Bronchial epithelial cell (primary cell): ENCODE data around the gene GRAMD1C. TPM values are rescaled to one million over a fixed set of nuclear protein-coding genes. Genes with fewer than 3 reads are reported as not detected.

Source experiments
- DNase-seq: peaks from one replicate; pipeline ENCODE4 v3.0.0-alpha.2; 2010; ENCODE audit warnings: low read depth
- FAIRE-seq: peaks from 2 replicates; lab custom pipeline; 2011; peaks lifted over from hg19 to GRCh38; lab: Jason Lieb, UNC
- H3K27me3 ChIP-seq: 2 replicates; pipeline ENCODE4 v1.5.1; 2011; ENCODE audit warnings: low read length; ENCODE audit not compliant: control insufficient read depth, insufficient read depth
- H3K36me3 ChIP-seq: 2 replicates; pipeline ENCODE4 v1.5.1; 2011; ENCODE audit warnings: low read length; ENCODE audit not compliant: control insufficient read depth, insufficient read depth
- H3K4me3 ChIP-seq: 2 replicates; pipeline ENCODE4 v1.5.1; 2011; ENCODE audit warnings: mild to moderate bottlenecking, low read depth, low read length, control low read depth
- total RNA-seq: library from RNA; depleted of rRNA; stranded (reverse); fragments of >200 nt; gene quantifications from 2 replicates; pipeline ENCODE4 v1.2.1, GENCODE V29; 2014
- TF ChIP-seq, protein P1 (sequence below): IDR thresholded peaks from 2 replicates; pipeline ENCODE4 v1.5.1; 2011; ENCODE audit warnings: mild to moderate bottlenecking, moderate library complexity, low read length, control low read depth, inconsistent platforms; ENCODE audit not compliant: insufficient read depth, severe bottlenecking

GRAMD1C gene
- total RNA-seq = 1.1 and 1.3 TPM in 2 replicates

DNA sequence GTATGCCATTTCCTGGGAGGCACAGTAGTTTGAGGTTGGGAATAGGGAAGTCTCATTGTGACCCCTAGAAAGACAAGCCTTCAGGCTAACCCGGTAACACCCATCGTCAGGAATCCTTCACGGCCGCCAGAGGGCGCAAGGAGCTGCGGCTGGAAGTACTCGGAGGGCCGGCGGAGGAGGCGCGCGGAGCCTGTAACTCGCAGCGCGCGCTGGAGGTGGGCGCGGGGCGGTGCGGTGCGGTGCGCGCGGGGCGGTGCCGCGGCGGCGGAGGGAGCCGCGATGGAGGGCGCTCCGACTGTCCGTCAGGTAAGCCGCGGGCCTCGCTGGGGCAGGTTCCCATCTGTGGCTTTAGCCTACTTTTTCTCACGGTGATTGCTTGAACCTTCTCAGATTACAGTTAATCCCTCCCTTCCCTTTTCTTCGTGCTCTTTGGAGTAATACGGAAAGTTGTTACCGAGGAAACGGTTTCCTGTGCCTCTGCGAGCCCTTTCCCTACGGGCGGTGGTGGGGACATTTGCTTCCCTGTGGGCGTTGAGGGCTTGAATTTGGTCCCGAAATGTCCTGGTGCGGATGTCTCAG lies at the start of gene GRAMD1C:
Gene GRAMD1C (plus strand): TSS at position 158 of the 579 bp plus-strand sequence. CDS start 122 bp downstream, at position 280.
- Histone ChIP-seq H3K36me3 (no peaks in the 10 kb centered on the region), H3K4me3 (peak within 1 kb of the TSS; percentile 37), H3K27me3 (no peaks in the 10 kb centered on the region)
- no peak for FAIRE-seq
- TF ChIP-seq, protein P1, sequence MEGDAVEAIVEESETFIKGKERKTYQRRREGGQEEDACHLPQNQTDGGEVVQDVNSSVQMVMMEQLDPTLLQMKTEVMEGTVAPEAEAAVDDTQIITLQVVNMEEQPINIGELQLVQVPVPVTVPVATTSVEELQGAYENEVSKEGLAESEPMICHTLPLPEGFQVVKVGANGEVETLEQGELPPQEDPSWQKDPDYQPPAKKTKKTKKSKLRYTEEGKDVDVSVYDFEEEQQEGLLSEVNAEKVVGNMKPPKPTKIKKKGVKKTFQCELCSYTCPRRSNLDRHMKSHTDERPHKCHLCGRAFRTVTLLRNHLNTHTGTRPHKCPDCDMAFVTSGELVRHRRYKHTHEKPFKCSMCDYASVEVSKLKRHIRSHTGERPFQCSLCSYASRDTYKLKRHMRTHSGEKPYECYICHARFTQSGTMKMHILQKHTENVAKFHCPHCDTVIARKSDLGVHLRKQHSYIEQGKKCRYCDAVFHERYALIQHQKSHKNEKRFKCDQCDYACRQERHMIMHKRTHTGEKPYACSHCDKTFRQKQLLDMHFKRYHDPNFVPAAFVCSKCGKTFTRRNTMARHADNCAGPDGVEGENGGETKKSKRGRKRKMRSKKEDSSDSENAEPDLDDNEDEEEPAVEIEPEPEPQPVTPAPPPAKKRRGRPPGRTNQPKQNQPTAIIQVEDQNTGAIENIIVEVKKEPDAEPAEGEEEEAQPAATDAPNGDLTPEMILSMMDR = peak; percentile 93
- DNase-seq = peak; percentile 73

DNA sequence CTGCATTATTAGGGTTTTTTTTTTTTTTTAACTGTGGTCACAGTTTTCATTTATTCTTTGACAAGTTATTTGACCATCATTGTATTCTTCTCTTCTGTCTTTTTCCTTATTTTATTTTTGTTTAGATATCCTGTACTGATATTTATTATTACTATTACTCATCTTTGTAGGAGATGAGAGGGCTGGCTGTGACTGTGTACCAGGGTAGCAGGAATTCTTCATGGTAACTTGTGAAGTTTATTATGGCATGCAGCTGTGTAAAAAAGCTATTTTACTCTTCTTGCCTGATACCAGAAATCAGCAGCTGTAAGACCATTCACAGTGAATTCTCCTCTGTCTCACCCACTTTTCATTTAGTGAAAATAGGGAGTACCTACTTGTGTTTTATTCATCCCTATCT lies 47.2 kb upstream of the GRAMD1C start:
- no peaks in the 10 kb centered on the region for H3K27me3 ChIP-seq
- H3K4me3 ChIP-seq = no peak overlapping the region
- peaks cover 3% of the 10 kb centered on the region for H3K36me3 ChIP-seq
- FAIRE-seq (no peak), DNase-seq (no peak)
- TF ChIP-seq, protein P1 = no peak

DNA sequence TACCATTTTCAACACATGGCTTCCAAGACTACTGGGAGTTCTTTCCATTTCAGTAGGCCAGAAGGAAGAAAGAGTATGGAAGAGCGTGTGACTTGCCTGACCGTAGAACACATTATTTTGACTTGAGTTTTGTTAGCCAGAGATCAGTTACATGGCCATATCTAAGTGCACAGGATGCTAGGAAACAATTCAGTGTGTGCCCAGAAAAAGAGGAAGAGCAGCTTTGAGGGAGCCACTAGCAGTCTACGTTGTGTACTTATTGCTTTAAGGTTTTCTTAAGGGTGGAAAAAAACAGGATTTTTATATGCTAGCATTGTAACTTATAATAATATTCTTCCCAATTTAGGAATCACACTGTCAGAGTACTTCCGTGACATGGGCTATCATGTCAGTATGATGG lies 44.1 kb upstream of the GRAMD1C start:
- TF ChIP-seq, protein P1 = no peak
- DNase-seq = no peak
- Histone ChIP-seq H3K36me3 (peaks cover 2% of the 10 kb centered on the region), H3K4me3 (no peak overlapping the region), H3K27me3 (no peaks in the 10 kb centered on the region)
- no peak for FAIRE-seq

DNA sequence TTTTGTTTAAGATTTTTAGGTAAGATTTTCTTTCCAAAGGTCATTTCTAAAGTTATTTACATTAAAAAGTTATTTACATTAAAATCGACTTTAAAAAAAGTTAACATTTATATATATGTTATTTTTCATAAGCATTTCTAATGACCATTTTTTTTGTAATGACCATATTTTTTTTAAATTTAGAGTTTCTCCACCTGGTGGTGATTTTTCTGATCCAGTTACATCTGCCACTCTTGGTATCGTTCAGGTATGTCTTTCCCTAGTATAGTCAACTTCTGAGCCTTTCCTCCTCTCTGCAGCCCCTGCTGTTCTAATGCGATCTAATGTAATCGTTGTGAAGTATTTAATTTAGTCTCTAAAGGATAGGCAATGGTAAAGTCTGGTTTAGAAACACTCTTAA lies 42.9 kb upstream of the GRAMD1C start:
- no peak for FAIRE-seq
- Histone ChIP-seq H3K36me3 (peaks cover 2% of the 10 kb centered on the region), H3K27me3 (no peaks in the 10 kb centered on the region)

DNA sequence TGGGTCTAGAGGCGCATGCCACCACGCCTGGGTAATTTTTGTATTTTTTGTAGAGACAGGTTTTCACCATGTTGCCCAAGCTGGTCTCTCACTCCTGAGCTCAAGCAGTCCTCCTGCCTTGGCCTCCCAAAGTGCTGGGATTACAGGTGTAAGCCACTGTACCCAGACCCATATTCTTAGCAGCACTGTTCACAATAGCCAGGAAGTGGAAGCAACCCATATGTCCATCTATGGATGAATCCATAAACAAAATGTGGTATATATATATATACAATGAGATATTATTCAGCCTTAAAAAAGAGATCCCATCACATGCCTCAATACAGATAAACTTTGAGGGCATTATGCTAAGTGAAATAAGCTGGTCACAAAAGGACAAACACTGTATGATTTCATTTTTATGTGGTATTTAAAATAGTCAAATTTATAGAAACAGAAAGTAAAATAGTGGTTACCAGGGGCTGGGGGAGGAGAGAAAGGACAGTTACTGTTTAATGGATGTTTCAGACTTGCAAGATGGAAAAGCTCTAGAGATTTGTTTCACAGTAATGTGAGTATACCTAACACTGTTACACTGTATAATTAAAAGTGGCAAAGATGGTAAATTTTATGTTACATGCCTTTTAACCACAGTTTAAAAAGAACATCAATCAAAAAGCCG lies 35.7 kb upstream of the GRAMD1C start:
- H3K27me3 ChIP-seq = no peaks in the 10 kb centered on the region
- TF ChIP-seq, protein P1 = no peak
- FAIRE-seq (no peak), DNase-seq (no peak)
- H3K36me3 ChIP-seq = peaks cover 4% of the 10 kb centered on the region
- no peak overlapping the region for H3K4me3 ChIP-seq

More for the DNA sequence above, 42.9 kb upstream of the GRAMD1C start:
- DNase-seq = no peak
- H3K4me3 ChIP-seq = no peak overlapping the region
- TF ChIP-seq, protein P1 = no peak
